HG03103 (cell line): Measurements from ENCODE around the gene ARMS2.

Experiments
- ATAC-seq: cut with Tn5 transposase; IDR thresholded peaks from one replicate; pipeline ENCODE4 v1.9.1; 2021; ENCODE audit warnings: low read depth; ENCODE audit not compliant: unreplicated experiment

Gene ARMS2

DNA sequence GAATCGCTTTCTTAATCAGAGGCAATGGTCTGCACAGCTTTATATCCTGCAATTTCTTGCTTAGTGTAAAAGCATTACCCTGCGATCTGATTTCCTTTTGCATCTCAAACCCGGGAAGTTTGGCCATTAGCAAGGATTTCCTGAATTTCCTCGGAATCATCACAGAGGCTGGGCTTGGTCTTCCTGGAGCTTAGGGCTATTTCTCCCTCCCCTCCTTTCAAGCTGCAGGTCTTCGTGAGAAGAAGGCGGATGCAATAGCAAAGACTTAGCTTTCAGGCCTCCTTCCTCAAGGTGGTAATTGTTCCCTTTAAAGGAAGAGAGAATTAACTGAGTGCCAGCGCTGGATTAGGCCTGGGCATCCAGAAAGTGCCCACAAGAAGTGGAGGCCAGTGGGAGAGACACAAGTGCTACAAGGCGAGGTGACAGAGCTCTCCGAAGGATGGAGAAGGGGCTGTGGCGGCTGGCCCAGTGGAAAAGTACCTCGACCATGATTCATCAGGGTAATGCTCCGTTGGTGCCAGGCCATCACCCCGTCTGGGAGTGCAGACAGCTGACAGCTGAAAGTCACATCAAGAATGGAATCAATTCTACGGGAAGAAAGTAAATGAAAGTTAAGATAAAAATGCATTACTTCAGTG, 4.0 kb upstream of the ARMS2 start:
- ATAC-seq: no peak

- no peak for ATAC-seq
These were observed 382 bp upstream of the ARMS2 start for GRCh38 chr10:122454071-122454470.

DNA sequence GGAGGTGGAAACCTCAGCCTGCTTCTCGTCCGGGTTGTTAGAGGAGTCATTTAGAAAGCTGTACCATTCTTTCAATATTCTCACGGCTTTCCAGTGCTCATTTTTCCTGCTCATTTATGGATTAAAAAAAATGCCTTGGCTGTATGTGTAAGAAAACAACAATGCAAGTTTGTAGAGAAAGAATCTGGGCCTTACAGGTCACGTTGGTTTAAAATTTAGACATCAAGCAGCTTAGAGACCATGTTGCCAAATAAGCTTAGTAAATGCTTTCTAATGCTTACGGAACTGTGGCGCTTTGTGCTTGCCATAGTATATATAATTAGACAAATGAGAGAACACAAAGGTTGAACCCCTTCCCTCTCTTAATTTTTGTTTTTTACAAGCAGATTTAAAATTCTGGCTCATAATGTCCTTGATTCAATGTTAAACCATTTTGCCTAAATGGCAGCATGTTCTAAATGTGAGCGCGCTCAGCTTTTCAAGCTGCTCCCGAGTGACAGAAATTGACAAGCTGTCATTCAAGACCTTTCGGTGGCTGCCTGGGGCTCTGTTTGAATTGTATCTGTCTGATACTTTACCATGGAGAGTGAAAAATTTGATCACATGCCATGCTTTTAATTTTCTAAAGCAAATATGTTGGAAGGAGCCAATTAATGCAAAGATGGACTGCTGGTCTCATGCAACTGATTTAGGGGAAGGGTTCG, 1.1 kb downstream of the ARMS2 start:
- ATAC-seq: no peak

DNA sequence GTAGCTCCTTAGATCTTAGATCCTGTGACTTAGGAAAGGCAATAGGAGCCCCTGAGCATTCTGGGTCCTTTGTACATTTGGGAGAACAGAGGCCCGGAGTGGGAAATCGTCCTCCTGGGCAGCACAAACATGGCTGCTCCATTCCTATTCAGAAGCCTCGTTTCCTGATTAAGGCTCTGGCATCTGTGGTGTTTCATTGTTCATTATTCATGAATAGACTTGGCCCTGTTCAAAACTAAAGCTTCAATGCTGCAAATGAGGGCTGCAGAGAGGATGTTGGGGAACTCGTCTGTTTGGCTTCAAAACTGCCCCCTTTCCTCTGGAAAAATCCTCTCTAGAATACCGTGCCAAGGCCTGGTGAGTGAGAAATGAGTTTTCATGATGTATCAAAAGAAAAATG, 3.5 kb downstream of the ARMS2 start:
- ATAC-seq: no peak

GRCh38 chr10:122458693-122459092, 4.2 kb downstream of the ARMS2 start:
- no peak for ATAC-seq

- ATAC-seq: no peak
These were observed 5.3 kb downstream of the ARMS2 start for GRCh38 chr10:122459561-122460273.

GRCh38 chr10:122460891-122461293, 6.4 kb downstream of the ARMS2 start:
- ATAC-seq: no peak

GRCh38 chr10:122461367-122461728, 6.9 kb downstream of the ARMS2 start, which contains the start of gene HTRA1:
Gene HTRA1 (plus strand): TSS chr10:122461553. CDS start chr10:122461653, 100 bp downstream.
- ATAC-seq: no peak

- ATAC-seq: no peak
These were observed 7.5 kb downstream of the ARMS2 start for GRCh38 chr10:122461729-122462532.

DNA sequence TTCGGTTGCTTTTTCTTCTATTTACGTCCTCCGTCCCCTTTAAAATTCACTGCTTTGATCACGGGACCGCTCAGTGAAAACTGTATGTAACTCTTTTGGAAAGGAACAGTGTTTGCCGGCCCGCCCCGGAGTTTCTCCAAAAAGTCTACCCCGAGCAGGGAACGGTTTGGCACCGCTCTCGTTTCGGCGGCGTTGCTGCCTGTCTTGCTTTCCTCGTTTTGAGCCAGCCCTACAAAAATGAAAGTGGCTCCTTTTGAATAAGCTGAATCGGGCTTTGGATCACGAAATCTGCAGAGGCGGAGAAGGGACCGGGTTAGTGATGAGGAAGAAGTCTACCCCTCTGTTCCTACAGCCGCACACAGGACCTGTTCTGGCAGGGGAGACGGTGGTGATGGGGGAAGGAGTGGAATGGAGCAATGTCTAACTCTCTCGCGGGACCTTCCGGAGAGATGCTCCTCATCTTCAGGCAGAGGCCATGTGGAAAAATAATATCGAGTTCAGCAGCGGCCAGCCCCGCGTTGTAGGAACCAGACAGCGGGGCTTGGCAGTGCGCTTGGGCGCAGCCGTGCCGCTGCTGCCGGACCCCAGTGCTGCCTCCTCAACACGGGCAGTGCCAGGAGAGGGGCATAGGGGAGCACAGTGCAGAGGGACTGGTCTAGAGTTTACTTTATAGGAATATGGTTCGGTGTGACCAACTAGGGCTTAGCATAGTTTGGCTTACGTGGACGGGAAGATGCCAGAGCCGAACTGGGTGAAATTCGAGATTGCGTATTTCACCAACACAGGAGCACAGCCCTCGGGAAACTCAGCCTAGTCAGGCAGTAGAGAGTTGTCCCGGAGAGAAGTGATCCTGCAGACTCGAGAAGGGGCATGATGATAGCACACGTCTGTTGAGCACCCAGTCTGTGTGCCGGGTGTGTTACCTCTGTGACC, 8.3 kb downstream of the ARMS2 start:
- no peak for ATAC-seq

DNA sequence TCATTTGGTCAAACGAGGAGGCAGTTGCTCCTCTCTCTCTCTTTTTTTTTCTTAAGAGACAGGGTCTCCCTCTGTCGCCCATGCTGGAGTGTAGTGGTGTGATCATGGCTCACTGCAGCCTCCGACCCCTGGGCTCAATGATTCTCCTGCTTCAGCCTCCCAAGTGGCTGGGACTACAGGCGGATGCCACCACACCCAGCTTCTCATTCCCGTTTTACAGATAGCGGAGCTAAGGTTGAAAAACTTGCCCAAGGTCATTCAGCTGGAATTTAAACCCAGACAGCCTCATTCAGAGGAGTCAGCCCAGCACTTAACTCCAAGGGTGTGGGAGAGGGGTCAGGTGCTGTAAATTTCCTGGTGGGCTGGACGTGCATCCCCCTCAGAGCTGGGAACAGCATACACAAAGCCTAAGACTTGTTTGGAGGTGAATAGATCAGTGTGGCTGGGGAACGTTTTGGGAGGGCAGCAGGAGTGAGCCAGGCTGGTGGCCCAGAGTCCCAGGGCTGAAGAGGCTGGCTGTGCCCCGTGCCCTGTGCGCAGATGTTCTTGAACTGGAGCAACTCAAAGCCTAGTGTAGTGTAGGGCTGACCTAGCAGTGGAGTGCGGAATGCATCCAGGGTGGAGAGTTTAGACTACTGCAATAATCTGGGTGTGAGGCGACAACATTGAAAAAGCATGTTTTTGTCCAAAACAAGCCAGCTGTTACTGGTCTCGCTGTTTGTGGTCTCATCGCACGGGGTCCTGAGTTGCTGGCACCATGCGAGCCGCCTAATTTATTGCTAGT, 9.2 kb downstream of the ARMS2 start:
- no peak for ATAC-seq

- ATAC-seq: no peak
These were observed 9.7 kb downstream of the ARMS2 start for GRCh38 chr10:122464250-122464510.

- no peak for ATAC-seq
These were observed 10.1 kb downstream of the ARMS2 start for GRCh38 chr10:122464586-122464985.

GRCh38 chr10:122465401-122466040, 11.1 kb downstream of the ARMS2 start:
- no peak for ATAC-seq

DNA sequence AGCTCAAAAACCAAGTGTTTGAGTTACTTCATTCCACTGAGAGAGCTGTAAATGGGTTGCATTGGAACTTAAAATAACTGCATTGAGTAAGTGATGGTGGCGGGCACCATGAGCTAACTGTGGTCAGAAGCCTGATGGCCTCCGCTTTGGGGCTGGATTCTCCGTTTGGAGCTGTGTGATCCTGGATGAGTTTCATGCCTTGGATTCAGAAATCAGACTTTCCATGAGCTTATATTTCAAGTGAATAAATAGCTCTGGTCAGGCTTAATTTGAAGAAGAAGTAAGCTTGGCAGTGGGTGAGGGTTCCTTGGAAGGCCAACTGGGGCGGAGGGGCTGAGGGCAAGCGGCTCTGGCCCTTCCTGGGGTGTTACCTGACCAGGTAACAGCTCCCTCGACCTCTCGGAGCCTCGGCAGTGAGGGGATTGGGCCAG, 12.5 kb downstream of the ARMS2 start:
- no peak for ATAC-seq

DNA sequence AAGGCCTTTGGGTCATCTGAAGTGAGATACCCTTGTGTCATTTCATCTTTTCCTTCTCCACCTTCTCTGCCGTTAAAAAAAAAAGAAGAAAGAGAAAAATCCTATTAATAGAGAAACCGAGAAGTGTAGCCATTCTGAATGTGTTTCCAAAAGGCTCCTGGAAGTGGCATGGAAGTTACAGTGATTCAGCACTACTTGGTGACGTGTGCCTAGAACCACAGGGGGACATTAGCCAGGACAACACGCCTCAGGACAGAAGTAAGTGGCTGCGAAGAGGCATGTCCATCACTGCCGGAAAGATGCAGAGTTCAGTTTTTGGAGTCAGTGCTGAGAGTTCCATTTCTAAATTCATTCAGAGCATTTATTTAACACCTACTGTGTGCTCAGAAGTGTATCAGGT, 13.2 kb downstream of the ARMS2 start:
- no peak for ATAC-seq

DNA sequence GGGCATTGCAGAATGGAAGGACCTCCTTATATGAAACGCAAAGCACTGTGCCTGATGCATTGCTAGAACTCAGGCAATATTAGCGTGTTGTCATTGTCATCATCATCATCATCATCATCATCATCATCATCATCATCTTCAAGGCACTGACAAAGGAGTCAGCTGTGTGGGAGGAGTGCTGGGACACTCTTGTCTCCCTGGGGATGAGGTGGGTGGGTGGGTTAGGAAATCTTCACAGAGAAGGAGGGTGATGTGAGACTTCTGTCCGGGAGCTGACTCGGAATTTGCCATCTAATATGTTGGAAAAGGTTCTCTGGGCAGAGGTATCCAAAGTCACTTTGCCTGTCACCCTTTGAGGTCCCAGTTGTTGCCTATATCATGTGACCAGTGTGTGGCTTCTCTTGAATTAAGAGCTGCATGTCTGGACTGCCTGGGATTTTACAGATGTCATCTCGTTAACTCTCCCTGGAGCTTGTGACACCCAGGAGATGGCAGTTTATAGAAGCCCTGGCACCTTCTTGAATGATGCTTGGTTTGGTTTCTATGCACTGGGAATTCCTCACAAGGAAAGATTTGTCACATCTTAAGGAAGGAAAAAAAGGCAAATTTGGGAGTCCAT, 14.0 kb downstream of the ARMS2 start:
- ATAC-seq: no peak
